IMR-90 (cell line): ENCODE data around the gene DBN1. TPM values are rescaled to one million over a fixed set of nuclear protein-coding genes. Genes with fewer than 3 reads are reported as not detected.

ENCODE experiments used
- ATAC-seq: fragments of 200-7000 bp; cut with Tn5 transposase; 2 replicates; pipeline ENCODE4 v1.9.1; 2020; ENCODE audit warnings: low read depth, mild to moderate bottlenecking, moderate library complexity
- BruUV-seq: library from RNA; stranded (reverse); fragments of 400-500 nt; replicated peaks from 2 replicates; lab custom pipeline; 2021; lab: Mats Ljungman, UMichigan
- CTCF ChIA-PET: fragments of 300-600 bp; formaldehyde crosslinking; extraction: SDS; loops from one replicate; lab custom pipeline; 2021; ENCODE audit warnings: antibody characterized with exemption; lab: Yijun Ruan, JAX
- POLR2A ChIA-PET: fragments of 300-600 bp; sonication (Branson Sonifier 250); formaldehyde crosslinking; loops from one replicate; lab custom pipeline; 2022; ENCODE audit warnings: antibody characterized with exemption; ENCODE audit not compliant: unreplicated experiment; lab: Charles Lee
- DNase-seq: peaks from one replicate; pipeline ENCODE4 v3.0.0; 2013
- H2AFZ ChIP-seq: replicated peaks from 2 replicates; pipeline ENCODE3; 2013; ENCODE audit warnings: low read length, mild to moderate bottlenecking; ENCODE audit not compliant: poor library complexity
- H2AK5ac ChIP-seq: 2 replicates; pipeline ENCODE4 v1.6.1; 2013; ENCODE audit warnings: low read depth, low read length, inconsistent platforms
- H2AK9ac ChIP-seq: replicated peaks from 2 replicates; pipeline ENCODE3; 2013; ENCODE audit warnings: mild to moderate bottlenecking, low read depth, low read length, moderate library complexity; ENCODE audit not compliant: poor library complexity
- H2BK120ac ChIP-seq: 2 replicates; pipeline ENCODE4 v1.6.1; 2013; ENCODE audit warnings: low read depth, low read length, inconsistent platforms
- H2BK15ac ChIP-seq: 3 replicates; pipeline ENCODE4 v1.6.1; 2013; ENCODE audit warnings: low read depth, low read length, inconsistent platforms
- H2BK20ac ChIP-seq: 2 replicates; pipeline ENCODE4 v1.6.1; 2013; ENCODE audit warnings: low read depth, mild to moderate bottlenecking, inconsistent platforms, low read length, moderate library complexity
- H2BK5ac ChIP-seq: 2 replicates; pipeline ENCODE4 v1.6.1; 2013; ENCODE audit warnings: mild to moderate bottlenecking, low read depth, low read length, inconsistent platforms; ENCODE audit not compliant: poor library complexity, severe bottlenecking
- H3K14ac ChIP-seq: replicated peaks from 2 replicates; pipeline ENCODE4 v1.6.1; 2013; ENCODE audit warnings: low read depth, low read length, inconsistent platforms
- H3K18ac ChIP-seq: 2 replicates; pipeline ENCODE4 v1.6.1; 2013; ENCODE audit warnings: low read depth, low read length, control low read depth
- H3K23ac ChIP-seq: 2 replicates; pipeline ENCODE4 v1.6.1; 2013; ENCODE audit warnings: low read depth, low read length, inconsistent platforms
- H3K27ac ChIP-seq: 2 replicates; pipeline ENCODE4 v1.5.1; 2013; ENCODE audit warnings: mild to moderate bottlenecking, control low read depth, low read length; ENCODE audit not compliant: insufficient read depth
- H3K27me3 ChIP-seq: 2 replicates; pipeline ENCODE4 v1.6.1; 2013; ENCODE audit warnings: low read length; ENCODE audit not compliant: control insufficient read depth, insufficient read depth
- H3K36me3 ChIP-seq: 2 replicates; pipeline ENCODE4 v1.6.1; 2013; ENCODE audit warnings: low read length, mixed read lengths; ENCODE audit not compliant: control insufficient read depth, insufficient read depth
- H3K4ac ChIP-seq: 2 replicates; pipeline ENCODE4 v1.6.1; 2013; ENCODE audit warnings: low read depth, low read length, inconsistent platforms
- H3K4me1 ChIP-seq: 2 replicates; pipeline ENCODE4 v1.6.1; 2013; ENCODE audit warnings: low read length, mixed read lengths; ENCODE audit not compliant: control insufficient read depth, insufficient read depth
- H3K4me2 ChIP-seq: 2 replicates; pipeline ENCODE4 v1.6.1; 2013; ENCODE audit warnings: low read depth, mild to moderate bottlenecking, control low read depth, low read length, moderate library complexity
- H3K4me3 ChIP-seq: 2 replicates; pipeline ENCODE4 v1.5.1; 2013; ENCODE audit warnings: low read depth, mild to moderate bottlenecking, control low read depth, low read length, moderate library complexity; ENCODE audit not compliant: insufficient read depth
- H3K56ac ChIP-seq: 2 replicates; pipeline ENCODE4 v1.6.1; 2013; ENCODE audit warnings: low read length, inconsistent platforms; ENCODE audit not compliant: insufficient read depth; ENCODE audit errors: extremely low read depth
- H3K79me1 ChIP-seq, 2 experiments: 2 replicates each; pipeline ENCODE4 v1.6.1; 2013; ENCODE audit warnings: low read length in 2 of 2, inconsistent platforms in 1 of 2, low read depth in 1 of 2
- H3K9ac ChIP-seq: 2 replicates; pipeline ENCODE4 v1.6.1; 2013; ENCODE audit warnings: low read depth, low read length, control low read depth
- H3K9me1 ChIP-seq: 2 replicates; pipeline ENCODE4 v1.6.1; 2013; ENCODE audit warnings: low read length, inconsistent platforms; ENCODE audit not compliant: insufficient read depth
- H3K9me3 ChIP-seq: 2 replicates; pipeline ENCODE4 v1.6.1; 2013; ENCODE audit warnings: low read length; ENCODE audit not compliant: control insufficient read depth, insufficient read depth
- H4K20me1 ChIP-seq: 2 replicates; pipeline ENCODE4 v1.6.1; 2013; ENCODE audit warnings: low read length, inconsistent platforms; ENCODE audit not compliant: insufficient read depth
- H4K5ac ChIP-seq: 2 replicates; pipeline ENCODE4 v1.6.1; 2013; ENCODE audit warnings: mild to moderate bottlenecking, low read depth, low read length, control low read depth
- H4K8ac ChIP-seq, 2 experiments: 2 replicates each; pipeline ENCODE4 v1.6.1; 2013; ENCODE audit warnings: low read depth in 2 of 2, low read length in 2 of 2, control low read depth in 1 of 2, inconsistent platforms in 1 of 2
- H4K91ac ChIP-seq: 2 replicates; pipeline ENCODE4 v1.6.1; 2013; ENCODE audit warnings: low read depth, low read length, inconsistent platforms; ENCODE audit not compliant: insufficient read depth
- BHLHE40 ChIP-seq: fragments of 150-350 bp; IDR thresholded peaks from 2 replicates; pipeline ENCODE4 v1.6.1; 2016; ENCODE audit warnings: mild to moderate bottlenecking, low read depth, low read length
- CEBPB ChIP-seq: IDR thresholded peaks from 2 replicates; pipeline ENCODE4 v1.6.1; 2012; ENCODE audit warnings: low read depth, low read length, improper control_type of control experiment
- MAFK ChIP-seq: IDR thresholded peaks from 2 replicates; pipeline ENCODE4 v1.6.1; 2012; ENCODE audit warnings: low read depth, low read length, improper control_type of control experiment
- MXI1 ChIP-seq: IDR thresholded peaks from 2 replicates; pipeline ENCODE4 v1.6.1; 2012; ENCODE audit warnings: low read depth, mild to moderate bottlenecking, low read length, moderate library complexity, borderline replicate concordance
- NFE2L2 ChIP-seq: fragments of 150-350 bp; IDR thresholded peaks from 2 replicates; pipeline ENCODE4 v1.6.1; 2016; ENCODE audit warnings: low read depth, mild to moderate bottlenecking, low read length
- USF2 ChIP-seq: fragments of 150-350 bp; IDR thresholded peaks from 2 replicates; pipeline ENCODE4 v1.6.1; 2017; ENCODE audit warnings: mild to moderate bottlenecking, antibody characterized with exemption, low read length, low read depth
- WGBS, 2 experiments: methylation state at CpG; one replicate each; pipeline versions ENCODE4 v1.1.5 to v1.1.7; 2013; ENCODE audit warnings: missing lambda C conversion rate in 2 of 2; ENCODE audit not compliant: insufficient read length in 1 of 2; ENCODE audit errors: extremely low coverage in 2 of 2; 5-methylcytosine and 5-hydroxymethylcytosine counted together
- dilution Hi-C: fragments of 300-500 bp; cut with HindIII; formaldehyde crosslinking; loops from one replicate; pipeline ENCODE4 v1.14.3; 2018; ENCODE audit warnings: low sequenced_read_pairs; ENCODE audit not compliant: unreplicated experiment
- in situ Hi-C: fragments of 300-500 bp; cut with MboI; formaldehyde crosslinking; loops from 3 replicates; pipeline ENCODE4 v1.14.3; 2019; ENCODE audit warnings: low sequenced_read_pairs, inconsistent platforms, mixed read lengths
- intact Hi-C: fragments of 100-400 bp; cut with micrococcal nuclease; formaldehyde crosslinking; loops from 2 replicates; pipeline ENCODE4 v1.10.0; 2022
- polyA plus RNA-seq, 3 experiments: library from polyadenylated mRNA; depleted of rRNA; stranded (reverse); fragments of >200 nt; gene quantifications; 2 replicates each; pipeline ENCODE4 v1.2.3, GENCODE V29; 2012; ENCODE audit warnings: low replicate concordance in 1 of 3
- total RNA-seq: library from RNA; depleted of rRNA; stranded (reverse); fragments of >200 nt; gene quantifications from 2 replicates; pipeline ENCODE4 v1.2.3, GENCODE V29; 2012

The DBN1 gene
- total and polyA plus RNA-seq, 2 of the 4 experiments (the other 2 are of a cell fraction) = 122 to 187 TPM

- ChIA-PET POLR2A (no interaction called here), CTCF (no interaction called here)
- dilution Hi-C loops = no loop called here
- Histone ChIP-seq H2BK20ac (no peak overlapping the region), H4K20me1 (no peaks in the 10 kb centered on the region; the same call in 1 of the 2 replicates), H3K56ac (no peak overlapping the region), H3K36me3 (peaks cover 36% of the 10 kb centered on the region), H3K4me1 (no peaks in the 10 kb centered on the region), H3K14ac (no peak overlapping the region), H4K5ac (no peak overlapping the region), H4K8ac (no peak overlapping the region), H3K9ac (no peak overlapping the region), H4K91ac (no peak overlapping the region), H3K79me1 (peaks cover 0 to 8% of the 10 kb centered on the region in 2 experiments; a peak in 1 of 4 replicates), H3K27me3 (no peaks in the 10 kb centered on the region), H2BK15ac (no peak overlapping the region), H3K9me1 (no peaks in the 10 kb centered on the region), H2AK5ac (no peak overlapping the region), H3K9me3 (no peaks in the 10 kb centered on the region), H3K18ac (no peak overlapping the region), H2BK120ac (no peak overlapping the region), H3K23ac (no peak overlapping the region), H2AFZ (no peak overlapping the region), H2BK5ac (no peak overlapping the region), H3K4me2 (no peak overlapping the region), H3K27ac (no peak overlapping the region), H3K4me3 (no peak overlapping the region), H3K4ac (no peak overlapping the region), H2AK9ac (no peak overlapping the region)
- no TSS peak for BruUV-seq
- ATAC-seq = no peak
- no peak for DNase-seq
- TF ChIP-seq CEBPB = no peak
- TF ChIP-seq BHLHE40 = no peak
- no peak for TF ChIP-seq MXI1
- no peak for TF ChIP-seq USF2
- no peak for TF ChIP-seq NFE2L2
- TF ChIP-seq MAFK = no peak
- WGBS, 2 experiments = 94% methylated on average over 23 of the region's 26 CpGs; no CpG with 5 or more reads in 1 of the 2 experiments
- intact Hi-C loops = no loop called here
- in situ Hi-C loops = no loop called here
Measured at GRCh38 chr5:177508221-177508611, 34.8 kb upstream of the DBN1 start.
